GM12865 (cell line): ENCODE measurements around the gene FRMD1.

ENCODE experiments used
- DNase-seq: peaks from one replicate; pipeline ENCODE4 v3.0.0; 2010; ENCODE audit warnings: low read depth
- H3K4me3 ChIP-seq: 2 replicates; pipeline ENCODE4 v1.5.1; 2011; ENCODE audit warnings: mild to moderate bottlenecking, low read depth, low read length, control low read depth
- CTCF ChIP-seq: IDR thresholded peaks from 2 replicates; pipeline ENCODE4 v1.5.1; 2011; ENCODE audit warnings: low read length, control low read depth, low read depth, inconsistent platforms; ENCODE audit not compliant: insufficient read depth; ENCODE audit errors: missing control alignments

The FRMD1 gene

GRCh38 chr6:168124158-168124557 is 45.1 kb upstream of the FRMD1 start:
- no peak overlapping the region for H3K4me3 ChIP-seq
- DNase-seq = no peak
- no peak for TF ChIP-seq CTCF

- DNase-seq = no peak
- TF ChIP-seq CTCF = no peak
- no peak overlapping the region for H3K4me3 ChIP-seq
Measured at GRCh38 chr6:168123165-168123911, 44.3 kb upstream of the FRMD1 start.

GRCh38 chr6:168122521-168122920 is 43.5 kb upstream of the FRMD1 start:
- TF ChIP-seq CTCF = no peak
- no peak for DNase-seq
- H3K4me3 ChIP-seq = no peak overlapping the region

GRCh38 chr6:168122011-168122410 is 43.0 kb upstream of the FRMD1 start:
- no peak for TF ChIP-seq CTCF
- DNase-seq = no peak
- H3K4me3 ChIP-seq = no peak overlapping the region

GRCh38 chr6:168121303-168121665 is 42.3 kb upstream of the FRMD1 start:
- no peak overlapping the region for H3K4me3 ChIP-seq
- no peak for TF ChIP-seq CTCF
- no peak for DNase-seq

GRCh38 chr6:168120390-168121302 is 41.6 kb upstream of the FRMD1 start:
- no peak for TF ChIP-seq CTCF
- no peak for DNase-seq
- no peak overlapping the region for H3K4me3 ChIP-seq
